ENCODE measurements around the gene SND1.

The SND1 gene

DNA sequence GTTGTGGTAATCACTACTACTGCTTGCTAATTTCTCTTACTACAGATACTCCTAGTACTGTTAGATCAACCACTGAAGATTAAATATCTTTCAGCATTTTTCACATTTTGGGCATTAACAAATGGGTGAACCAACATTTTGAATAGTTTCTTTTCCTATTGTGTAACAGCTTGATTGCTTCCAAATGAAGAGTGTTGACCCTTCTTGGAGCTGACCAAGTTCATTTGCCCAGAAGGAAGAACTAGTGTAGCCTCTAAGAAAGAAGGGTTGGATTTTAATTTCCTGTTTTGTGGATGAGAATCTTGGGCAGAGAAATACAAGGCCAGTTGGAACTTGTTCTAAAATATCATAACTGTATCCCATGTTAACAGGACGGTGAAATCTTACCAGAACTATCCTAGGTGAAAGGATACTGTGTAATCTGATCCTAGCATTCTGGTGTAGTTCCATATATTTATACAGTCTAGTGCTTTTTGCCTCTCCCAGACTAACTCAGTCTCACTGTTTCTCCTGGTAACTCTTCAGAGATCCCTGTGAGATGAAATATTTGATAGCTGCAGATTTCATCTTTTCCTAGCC, 37.3 kb downstream of the SND1 start:
- no peak for DNase-seq

DNA sequence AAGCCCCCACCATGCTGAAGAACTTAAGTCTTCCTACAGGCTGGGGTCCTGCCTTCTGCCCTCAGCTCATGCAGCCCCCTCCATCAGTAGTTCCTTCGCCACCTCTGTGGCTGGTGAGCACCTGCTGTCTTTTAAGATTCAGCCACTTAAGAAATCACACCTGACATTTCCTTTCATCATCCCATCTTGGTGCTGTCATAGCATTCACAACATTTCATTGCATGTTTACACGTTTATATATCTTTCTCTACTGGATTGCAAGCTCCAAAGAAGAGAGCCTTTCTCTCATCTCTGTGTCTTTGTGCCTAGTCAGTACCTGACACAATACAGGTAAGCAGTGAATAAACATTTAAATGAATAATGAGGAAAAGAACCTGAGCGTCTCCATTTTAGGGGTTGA, 38.3 kb downstream of the SND1 start:
- no peak for DNase-seq

DNA sequence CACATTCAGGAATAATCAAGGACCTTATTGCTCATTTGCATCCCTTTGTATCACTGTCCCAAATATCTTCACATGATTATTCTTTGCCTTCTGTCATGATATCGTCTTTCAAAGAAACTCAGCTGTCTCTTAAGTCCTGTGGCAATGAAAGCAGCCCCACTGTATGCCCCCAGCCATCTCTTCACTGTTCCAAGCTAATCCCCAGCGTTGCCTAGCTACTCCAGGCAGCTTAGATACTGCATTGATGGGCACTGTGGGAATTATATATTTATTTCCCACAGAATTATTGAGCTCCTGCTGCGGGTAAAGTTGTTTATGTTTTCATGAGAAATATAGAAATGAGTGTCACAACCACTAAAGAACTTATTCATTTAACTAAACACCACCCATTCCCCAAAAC, 38.8 kb downstream of the SND1 start:
- no peak for DNase-seq

DNA sequence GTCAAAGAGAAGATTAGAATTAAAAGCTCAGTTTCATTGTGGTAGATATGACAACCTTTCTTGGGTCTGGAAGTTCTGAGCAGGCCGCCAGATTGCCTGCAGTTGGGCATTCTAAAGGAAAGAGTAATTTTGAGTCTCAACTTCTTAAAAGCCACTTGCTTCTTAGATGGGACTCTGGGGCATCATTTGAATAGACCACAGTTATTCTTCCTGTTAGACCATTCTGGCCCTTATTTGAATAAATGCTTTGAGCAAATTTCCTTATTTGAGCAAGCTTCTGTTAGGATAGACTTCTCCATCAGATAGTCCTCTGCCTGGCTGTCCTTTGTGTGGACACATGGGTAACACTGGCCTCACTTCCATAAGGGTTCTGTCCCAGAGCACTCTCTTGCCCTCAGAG, 40.2 kb downstream of the SND1 start:
- DNase-seq, result no peak

DNA sequence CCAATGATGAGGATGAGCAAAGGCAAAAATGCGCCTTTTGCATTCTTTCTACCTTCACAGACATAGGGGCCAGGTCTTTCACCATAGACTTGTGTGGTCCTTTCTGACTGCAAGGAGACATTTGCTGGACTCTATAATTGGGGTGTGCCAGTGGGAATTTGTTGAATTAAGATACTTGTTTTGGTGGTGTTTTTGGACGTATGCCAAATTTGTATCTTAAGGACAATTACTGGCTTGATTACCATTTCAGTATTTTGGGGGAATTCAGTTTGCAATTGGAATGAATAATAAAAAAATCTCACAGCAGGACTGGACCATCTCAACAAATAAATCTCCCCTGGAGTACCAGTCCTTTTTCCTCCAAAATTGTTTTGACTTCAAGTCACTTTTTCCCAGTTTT, 47.9 kb downstream of the SND1 start:
- DNase-seq, result no peak

DNA sequence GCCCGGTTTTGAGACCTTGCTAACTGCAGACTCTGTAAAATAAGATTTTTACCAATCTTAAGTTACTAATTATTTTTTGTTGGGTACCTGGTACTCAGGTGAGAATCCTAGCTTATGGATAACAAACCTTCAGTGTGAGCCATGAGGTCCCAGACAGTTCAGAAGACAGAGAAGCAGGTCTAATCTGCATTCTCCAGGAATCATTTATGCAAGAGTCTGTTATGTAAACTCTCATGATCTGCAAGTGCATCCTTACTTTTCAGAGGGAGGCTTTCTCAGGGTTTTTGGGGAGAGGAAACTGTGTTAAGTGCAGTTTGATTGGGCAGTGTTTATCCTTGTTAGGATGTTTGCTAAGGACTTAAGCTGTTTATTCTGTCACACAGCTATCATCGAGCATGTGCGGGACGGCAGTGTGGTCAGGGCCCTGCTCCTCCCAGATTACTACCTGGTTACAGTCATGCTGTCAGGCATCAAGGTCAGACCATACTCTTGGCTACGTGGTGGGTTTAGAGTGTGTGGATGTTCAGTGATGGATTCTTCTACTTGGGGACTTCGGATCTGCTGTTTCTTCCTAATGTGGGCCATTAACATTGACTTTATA, 50.2 kb downstream of the SND1 start:
- no peak for DNase-seq

DNA sequence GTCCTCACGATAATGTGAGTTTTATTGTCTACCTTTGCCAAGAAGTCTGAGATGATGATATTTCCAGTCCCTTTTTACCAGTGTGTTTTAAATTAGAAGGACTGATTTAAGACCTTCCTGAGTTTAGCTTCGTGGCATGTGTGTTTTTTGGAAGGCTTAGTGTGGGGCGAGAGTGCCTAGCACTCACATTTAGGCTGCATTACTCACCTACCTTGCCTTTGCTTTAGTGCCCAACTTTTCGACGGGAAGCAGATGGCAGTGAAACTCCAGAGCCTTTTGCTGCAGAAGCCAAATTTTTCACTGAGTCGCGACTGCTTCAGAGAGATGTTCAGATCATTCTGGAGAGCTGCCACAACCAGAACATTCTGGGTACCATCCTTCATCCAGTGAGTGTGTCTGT, 50.9 kb downstream of the SND1 start:
- no peak for DNase-seq

DNA sequence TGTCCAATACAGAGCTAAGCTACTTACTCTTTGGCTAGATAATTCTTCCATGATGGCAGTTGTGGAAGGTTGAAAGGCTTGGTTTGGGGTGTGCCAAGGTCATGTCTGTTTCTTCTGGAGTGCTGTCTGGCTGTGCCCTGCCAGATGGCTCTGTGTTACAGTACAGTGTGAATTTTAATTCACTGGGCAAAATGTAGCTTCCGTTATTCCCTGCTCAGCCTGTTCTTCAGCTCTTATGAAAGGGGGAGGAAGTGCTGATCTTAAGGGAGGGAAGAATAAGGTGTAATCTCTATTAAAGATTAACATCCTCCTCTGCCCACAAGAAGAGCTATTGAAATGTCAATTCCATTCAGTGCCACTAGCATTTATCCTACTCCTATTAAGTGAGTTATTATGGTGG, 52.2 kb downstream of the SND1 start:
- peak in 1 of 14 donors; percentile 87 for DNase-seq

DNA sequence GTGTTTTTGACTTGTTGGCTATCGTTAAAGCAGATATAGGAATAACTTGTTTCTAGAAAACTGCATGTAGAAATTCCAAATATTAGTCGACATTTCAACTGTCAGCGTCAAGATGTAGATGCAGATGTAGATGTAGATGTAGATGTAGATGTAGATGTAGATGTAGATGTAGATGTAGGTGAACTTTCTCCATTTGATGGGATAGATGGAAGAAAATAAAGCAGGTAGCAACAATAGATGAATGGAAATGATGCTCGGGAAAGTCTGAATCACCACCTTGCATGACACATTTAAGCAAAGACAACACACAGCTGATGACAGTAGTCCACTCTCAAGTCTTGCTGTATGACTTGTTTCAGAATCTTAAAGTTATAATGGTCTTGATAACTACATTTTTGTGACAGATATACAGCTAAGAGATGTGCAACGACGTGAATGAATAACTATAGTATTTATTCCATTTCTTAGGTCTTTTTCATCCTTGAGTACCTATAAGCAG, 53.5 kb downstream of the SND1 start:
- DNase-seq, result no peak

DNA sequence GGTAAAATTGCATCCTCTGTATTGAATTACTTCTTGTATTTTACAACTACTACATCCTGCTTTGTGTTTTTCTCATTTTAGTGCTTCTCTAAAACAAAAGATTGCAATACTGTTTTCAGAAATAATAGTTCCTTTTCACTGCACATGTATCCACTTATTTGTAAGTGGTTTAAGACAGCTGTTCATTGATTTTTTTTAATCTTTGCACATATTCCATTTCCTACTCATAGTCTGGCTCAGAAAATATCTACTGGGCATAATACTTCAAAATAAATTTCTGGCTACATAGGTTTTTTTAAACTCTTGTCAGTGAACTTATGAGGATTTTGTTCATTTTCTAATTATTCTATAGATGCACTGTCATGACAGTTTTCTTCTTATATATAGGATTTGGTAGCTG, 54.8 kb downstream of the SND1 start:
- DNase-seq, result no peak

DNA sequence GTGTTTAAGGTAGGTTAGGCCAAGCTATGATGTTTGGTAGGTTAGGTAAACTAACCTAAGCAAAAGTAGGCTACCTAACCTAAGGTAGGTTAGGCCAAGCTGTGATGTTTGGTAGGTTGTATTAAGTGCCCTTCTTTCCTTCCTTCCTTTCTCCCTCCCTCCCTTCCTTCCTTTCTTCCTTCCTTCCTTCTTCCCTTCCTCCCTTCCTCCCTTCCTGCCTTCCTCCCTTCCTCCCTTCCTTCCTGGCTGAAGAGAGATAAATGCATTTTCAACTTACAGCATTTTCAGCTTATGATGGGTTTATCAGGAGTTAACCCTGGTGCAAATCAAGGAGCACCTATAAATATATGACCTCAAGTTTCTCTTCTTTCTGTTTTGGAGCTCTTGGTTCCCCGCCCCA, 56.2 kb downstream of the SND1 start:
- no peak for DNase-seq

DNA sequence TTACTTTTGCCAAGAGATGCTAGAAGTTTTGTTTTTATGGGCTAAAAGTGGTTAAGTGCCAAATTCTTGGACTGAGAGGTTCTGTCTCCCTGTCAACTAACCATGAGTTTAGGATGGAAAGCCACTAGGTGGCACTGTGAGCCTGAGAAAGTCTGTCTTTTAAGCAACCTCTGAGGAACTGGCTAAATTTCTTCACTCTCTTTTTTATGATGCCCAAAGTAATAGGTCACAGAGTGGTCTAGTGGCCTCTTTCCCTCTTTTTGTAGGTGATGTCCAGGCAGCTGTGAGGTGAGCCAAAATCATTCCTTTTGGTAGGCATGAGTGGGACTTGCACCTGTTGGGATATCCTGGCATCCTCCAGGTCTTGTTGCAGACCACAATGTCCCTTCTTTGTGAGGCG, 56.8 kb downstream of the SND1 start:
- peak in 12 of 14 donors; percentile 29 to 87 (median 50) for DNase-seq

DNA sequence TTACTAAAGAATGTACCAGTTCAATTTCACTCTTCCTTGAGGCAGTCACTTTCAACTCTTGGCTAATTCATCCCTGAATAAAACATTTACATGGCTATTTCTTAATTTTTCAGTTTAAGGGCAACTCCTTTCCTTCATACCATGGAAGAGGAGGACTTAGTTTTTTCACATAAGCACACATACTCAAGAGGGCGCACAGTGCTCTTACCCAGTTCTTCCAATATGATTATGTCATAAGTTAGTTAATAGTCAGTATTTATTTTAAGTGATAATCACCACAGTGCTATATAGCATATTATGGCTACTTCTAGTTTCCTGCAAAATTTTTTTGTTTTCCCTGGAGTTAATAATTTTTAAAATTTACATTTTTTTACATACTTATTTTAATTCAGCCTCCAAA, 58.6 kb downstream of the SND1 start:
- DNase-seq, result no peak

DNA sequence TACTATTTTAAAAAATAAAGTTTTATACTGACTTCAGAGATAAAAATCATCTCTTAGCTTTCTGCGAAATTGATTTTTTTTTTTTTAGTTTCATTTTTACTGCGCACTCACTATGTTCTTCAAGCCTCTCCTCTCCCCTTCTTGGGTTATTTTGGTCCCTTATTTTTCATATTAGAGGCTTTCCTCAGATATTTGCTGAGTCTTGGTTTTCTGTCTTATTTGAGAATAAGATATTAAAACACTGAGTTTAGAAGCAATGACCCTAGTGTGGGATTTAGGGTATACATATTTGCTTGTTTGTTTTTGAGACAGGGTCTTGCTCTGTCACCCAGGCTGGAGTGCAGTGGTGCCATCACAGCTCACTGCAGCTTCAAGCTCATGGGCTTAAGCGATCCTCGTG, 59.9 kb downstream of the SND1 start:
- DNase-seq, result no peak

DNA sequence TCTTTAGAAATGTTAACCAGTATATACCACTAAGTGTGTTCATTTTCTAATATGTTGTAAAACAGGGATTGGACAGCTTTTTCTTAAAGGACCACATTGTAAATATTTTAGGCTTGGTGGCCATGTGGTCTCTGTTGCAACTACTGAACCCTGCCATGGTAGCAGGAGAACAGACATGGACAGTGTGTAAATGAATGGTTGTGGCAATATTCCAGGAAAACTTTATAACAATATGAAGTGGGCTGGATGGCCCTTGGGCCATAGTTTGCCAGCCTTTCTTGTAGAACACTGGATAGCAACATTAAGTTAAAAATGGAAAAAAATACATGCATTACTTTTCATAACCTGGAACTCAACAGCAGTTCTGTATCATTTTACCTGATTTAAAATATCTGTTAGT, 61.0 kb downstream of the SND1 start:
- no peak for DNase-seq

DNA sequence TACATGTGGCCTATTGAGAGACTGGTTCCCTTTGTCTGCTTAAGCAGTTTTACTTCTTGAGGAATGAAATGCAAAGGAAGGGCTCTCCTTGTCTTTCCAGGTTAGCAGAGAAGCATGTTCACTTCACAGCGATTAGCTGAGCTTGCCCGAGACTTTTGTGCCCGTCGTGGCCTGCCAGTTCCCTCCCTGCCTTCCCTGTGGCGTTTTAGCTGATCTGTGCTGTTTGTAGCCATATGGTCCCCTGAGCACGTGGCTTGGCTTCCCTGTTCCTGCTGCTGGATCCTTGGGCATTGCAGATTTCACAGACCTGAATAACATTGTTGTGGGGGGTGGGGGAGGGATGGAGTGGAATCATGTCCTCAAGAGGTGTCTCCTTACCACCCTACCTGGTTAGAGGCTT, 61.8 kb downstream of the SND1 start:
- peak in 4 of 14 donors; percentile 4 to 98 (median 40) for DNase-seq

DNA sequence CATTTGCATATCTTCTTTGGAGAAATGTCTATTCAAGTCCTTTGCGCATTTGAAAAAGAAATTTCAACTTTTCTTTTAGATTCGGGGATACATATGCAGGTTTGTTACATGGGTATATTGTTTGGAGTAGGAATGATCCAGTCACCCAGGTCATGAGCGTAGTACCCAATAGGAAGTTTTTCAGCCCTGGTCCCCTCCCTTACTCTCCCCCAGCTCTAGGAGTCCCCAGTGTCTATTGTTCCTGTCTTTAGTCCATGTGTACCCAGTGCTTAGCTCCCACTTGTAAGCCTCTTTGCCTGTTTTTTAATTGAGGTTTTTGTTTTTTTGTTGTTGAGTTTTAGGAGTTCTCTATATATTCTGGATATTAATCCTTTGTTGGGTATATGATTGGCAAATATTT, 63.3 kb downstream of the SND1 start:
- DNase-seq, result no peak

DNA sequence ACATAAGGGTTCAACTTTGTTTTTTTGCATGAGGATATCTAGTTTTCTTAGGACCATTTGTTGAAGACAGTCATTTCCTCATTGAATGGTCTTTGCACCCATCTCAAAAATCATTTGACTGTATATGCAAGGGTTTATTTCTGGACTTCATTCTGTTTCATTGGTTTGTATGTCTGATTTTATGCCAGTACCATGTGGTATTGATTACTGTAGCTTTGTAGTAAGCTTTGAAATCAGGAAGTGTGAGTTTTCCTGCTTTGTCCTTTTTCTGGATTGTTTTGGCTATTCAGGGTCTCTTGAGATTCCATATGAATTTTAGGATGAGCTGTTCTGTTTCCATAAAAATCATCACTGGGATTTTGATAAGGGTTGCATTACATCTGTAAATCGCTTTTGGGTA, 63.9 kb downstream of the SND1 start:
- DNase-seq, result no peak

DNA sequence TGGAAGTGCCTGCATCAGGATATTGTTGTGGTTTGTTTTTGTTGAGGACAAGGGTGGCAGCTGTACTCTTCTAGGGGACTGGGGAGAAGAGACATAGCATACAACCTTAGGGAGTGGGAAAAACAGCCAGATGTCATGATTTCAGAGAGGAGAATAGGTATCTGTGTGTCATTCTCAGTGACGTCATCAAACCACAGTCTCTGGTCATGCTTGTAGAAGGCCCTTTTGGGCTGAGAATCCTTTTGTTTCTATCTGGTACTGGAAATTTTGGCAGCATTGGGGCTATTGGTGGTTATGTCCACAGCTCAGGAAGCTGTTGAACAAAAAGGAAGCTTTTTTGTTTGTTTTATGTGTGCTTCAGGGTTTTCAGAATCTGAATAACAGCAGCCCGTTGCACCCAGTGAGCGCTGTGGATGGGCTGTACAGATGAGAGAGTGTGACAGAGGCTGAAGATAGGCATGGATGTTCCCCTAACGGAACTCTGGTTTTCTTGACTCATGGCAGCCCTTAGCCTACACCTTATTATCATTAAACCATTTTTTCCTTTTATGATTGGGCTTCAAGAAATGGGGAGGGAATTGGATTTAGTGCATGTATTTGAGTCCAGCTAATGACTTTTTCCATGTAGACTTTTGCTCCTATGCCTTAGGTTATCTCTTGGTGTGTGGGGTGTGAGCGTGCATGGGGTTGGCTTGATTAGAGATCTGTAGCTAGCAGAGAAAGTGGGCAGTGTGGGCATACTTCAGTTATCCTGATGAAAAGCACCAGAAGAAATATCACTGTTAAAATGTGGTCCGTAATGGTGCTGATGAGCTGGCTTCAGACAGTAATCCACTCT, 65.7 kb downstream of the SND1 start:
- peak in 1 of 14 donors; percentile 61 for DNase-seq

DNA sequence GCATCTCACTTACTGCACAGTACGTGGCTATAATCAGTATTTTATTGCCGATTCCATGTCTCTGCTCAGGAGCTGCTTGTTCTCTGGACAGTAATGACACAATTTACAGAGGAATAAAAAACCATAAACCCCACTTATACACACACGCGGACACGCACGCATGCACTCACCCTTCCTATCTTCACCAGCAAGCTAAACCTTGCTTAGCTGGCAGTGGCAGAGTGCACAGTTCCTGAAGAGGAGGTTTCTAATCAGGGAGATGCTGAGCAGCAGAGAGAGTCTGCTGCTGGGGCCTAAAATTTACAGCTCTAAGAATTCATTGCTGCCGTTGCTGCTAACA, 66.3 kb downstream of the SND1 start:
- peak in 1 of 14 donors; percentile 61 for DNase-seq

DNA sequence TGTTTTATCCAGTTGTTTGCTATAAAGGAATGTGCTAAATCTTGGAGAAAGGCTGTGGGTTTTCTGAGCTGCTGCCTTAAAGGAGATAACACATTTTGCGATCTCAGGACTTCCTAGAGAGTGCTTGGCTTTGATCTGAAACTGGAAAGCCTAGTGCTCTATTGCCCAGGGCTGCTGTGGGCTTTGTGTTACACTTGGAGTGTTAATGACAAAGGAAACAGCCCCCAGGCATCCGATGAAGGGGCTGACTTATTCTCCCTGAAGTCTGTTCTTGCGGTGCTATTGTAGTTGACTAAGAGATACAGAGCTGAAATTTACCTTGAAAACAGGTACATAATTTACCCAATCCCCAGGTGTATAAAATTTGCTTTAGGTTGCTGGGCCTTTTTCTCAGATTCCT, 74.5 kb downstream of the SND1 start:
- no peak for DNase-seq

DNA sequence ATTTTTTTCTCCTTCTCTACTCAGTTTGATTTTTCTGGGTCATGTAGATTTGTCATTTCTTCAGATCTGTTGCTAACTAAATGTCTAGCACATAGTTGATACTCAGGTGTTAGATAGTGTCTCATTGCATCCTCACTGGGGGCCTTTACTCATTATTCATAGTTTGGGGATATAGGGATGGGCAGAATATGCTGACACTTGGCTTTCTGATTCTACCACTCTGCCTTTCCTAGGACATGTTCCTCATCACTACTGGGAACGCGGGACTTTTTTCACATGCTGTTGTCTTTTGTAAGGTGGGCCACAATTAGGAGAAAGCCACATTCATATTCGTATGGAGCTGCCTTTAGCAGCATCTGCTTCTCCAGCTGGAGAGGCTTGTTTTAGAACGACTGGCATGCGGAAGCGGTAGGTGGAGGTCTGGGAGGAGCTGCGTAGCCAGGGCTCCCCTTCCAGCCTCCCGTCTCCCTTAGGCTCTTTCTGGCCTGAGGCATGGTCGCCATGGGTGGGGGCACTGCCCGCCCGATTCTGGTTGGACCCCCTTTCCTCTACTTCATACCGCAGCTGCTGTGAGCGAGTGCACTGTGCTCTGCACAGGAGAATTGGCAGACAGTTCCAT, 78.8 kb downstream of the SND1 start:
- DNase-seq, result peak in 1 of 14 donors; percentile 52

DNA sequence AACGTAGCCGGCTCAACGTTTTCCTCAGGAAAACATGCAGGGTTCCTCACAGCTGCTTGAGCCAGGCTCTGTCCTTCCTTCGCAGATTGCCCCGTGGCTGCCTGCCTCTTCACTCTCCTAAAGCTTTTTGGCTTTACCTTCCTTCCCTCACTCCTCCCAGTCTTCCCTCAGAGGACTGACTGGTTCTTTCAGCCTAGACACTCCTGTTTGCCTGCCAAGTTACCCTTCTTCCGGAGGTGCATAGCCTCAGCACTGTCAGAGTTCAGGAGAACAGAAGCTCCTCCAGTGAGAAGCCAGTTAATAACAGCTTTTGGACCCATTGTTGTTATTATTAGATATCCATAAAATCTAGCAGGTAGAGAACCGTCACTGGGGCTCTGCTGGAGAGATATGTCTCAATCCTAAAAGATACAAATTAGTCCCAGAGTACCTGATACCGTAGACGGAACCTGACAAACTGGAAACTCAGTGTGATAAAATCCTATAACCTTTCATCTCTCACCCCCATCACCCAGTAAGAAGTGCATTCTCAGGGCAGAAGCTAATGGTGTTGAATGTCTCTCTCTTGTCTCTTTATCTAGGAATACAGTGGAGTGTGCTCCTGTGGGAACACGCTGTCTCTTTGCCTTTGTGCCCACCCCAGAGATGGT, 79.6 kb downstream of the SND1 start:
- DNase-seq, result peak in 1 of 14 donors; percentile 52
